HepG2 (cell line): ENCODE measurements around the gene ACSM2B. TPM values are rescaled to one million over a fixed set of nuclear protein-coding genes. Genes with fewer than 3 reads are reported as not detected.

Experiments
- ATAC-seq: fragments of 200-7000 bp; cut with Tn5 transposase; 3 replicates; pipeline ENCODE4 v1.9.1; 2020; ENCODE audit warnings: mild to moderate bottlenecking, moderate library complexity
- BruUV-seq: library from RNA; stranded (reverse); fragments of 400-500 nt; replicated peaks from 2 replicates; lab custom pipeline; 2021; lab: Mats Ljungman, UMichigan
- CTCF ChIA-PET: fragments of 300-600 bp; formaldehyde crosslinking; extraction: SDS; loops from one replicate; lab custom pipeline; 2021; ENCODE audit warnings: low total read pairs, inconsistent platforms, low intra/inter-chr PET ratio; lab: Yijun Ruan, JAX
- POLR2A ChIA-PET: fragments of 350-600 bp; sonication (Branson Sonifier 250); formaldehyde crosslinking; loops from one replicate; lab custom pipeline; 2020; ENCODE audit warnings: antibody characterized with exemption, inconsistent platforms; lab: Yijun Ruan, JAX
- DNase-seq: peaks from one replicate; pipeline ENCODE4 v3.0.0-alpha.2; 2015; ENCODE audit warnings: low spot score
- FAIRE-seq: peaks from 3 replicates; lab custom pipeline; 2011; peaks lifted over from hg19 to GRCh38; lab: Jason Lieb, UNC
- H2AFZ ChIP-seq: one replicate; pipeline ENCODE4 v1.6.1; 2011; ENCODE audit warnings: low read length, inconsistent platforms
- H3K27ac ChIP-seq: fragments of 300-600 bp; 3 replicates; pipeline ENCODE4 v1.8.0; 2011; ENCODE audit warnings: mixed run types, mild to moderate bottlenecking, mixed read lengths, low read length, inconsistent platforms; ENCODE audit not compliant: insufficient read depth; ENCODE audit errors: extremely low read length
- H3K27me3 ChIP-seq, 2 experiments: fragments of 200-600 bp in 1 of 2; 2 replicates in 1 of 2; 3 replicates in 1 of 2; pipeline versions ENCODE4 v1.6.0 to v1.8.0; 2011; ENCODE audit warnings: low read length in 2 of 2, mild to moderate bottlenecking in 2 of 2, moderate library complexity in 2 of 2, inconsistent platforms in 1 of 2; ENCODE audit not compliant: insufficient read depth in 2 of 2, control insufficient read depth in 1 of 2
- H3K36me3 ChIP-seq, 2 experiments: fragments of 200-600 bp in 1 of 2; replicated peaks in 1 of 2; 2 replicates in 1 of 2; 3 replicates in 1 of 2; pipeline versions ENCODE4 v1.5.1 to v1.8.0; 2011; ENCODE audit warnings: low read length in 2 of 2, inconsistent platforms in 1 of 2; ENCODE audit not compliant: insufficient read depth in 2 of 2, control insufficient read depth in 1 of 2
- H3K4me1 ChIP-seq: 2 replicates; pipeline ENCODE4 v1.5.1; 2012; ENCODE audit warnings: low read length, inconsistent platforms; ENCODE audit not compliant: insufficient read depth
- H3K4me2 ChIP-seq: 2 replicates; pipeline ENCODE4 v1.6.0; 2011; ENCODE audit warnings: low read depth, low read length, inconsistent platforms
- H3K4me3 ChIP-seq, 3 experiments: fragments of 200-600 bp in 1 of 3; sonication (generic), shearing (Covaris generic) in 1 of 3; replicated peaks in 1 of 3; 2 replicates each; pipeline ENCODE4 v1.5.1; 2011 to 2016; ENCODE audit warnings: low read length in 3 of 3, inconsistent platforms in 2 of 3, low read depth in 2 of 3, mild to moderate bottlenecking in 2 of 3, control low read depth in 1 of 3, mixed read lengths in 1 of 3; ENCODE audit not compliant: insufficient read depth in 1 of 3
- H3K79me2 ChIP-seq: one replicate; pipeline ENCODE4 v1.6.1; 2011; ENCODE audit warnings: low read length, inconsistent platforms; ENCODE audit not compliant: insufficient read depth
- H3K9ac ChIP-seq: 2 replicates; pipeline ENCODE4 v1.6.0; 2011; ENCODE audit warnings: mild to moderate bottlenecking, low read depth, low read length, inconsistent platforms; ENCODE audit not compliant: insufficient read depth
- H3K9me3 ChIP-seq: 2 replicates; pipeline ENCODE4 v1.5.1; 2012; ENCODE audit warnings: mild to moderate bottlenecking, low read length
- H4K20me1 ChIP-seq: 2 replicates; pipeline ENCODE4 v1.6.0; 2011; ENCODE audit warnings: inconsistent platforms, mild to moderate bottlenecking, low read length, moderate library complexity; ENCODE audit not compliant: insufficient read depth
- ETV6 ChIP-seq: sonication (generic); formaldehyde crosslinking; conservative IDR thresholded peaks from 2 replicates; pipeline ENCODE4 v1.4.0; 2020; ENCODE audit warnings: missing genetic modification reagents
- KLF9 ChIP-seq: IDR thresholded peaks from 2 replicates; pipeline ENCODE4 v1.6.1; 2016; ENCODE audit warnings: low read depth
- MAFF ChIP-seq: IDR thresholded peaks from 2 replicates; pipeline ENCODE4 v1.6.1; 2011; ENCODE audit warnings: low read depth, low read length, improper control_type of control experiment
- MAFK ChIP-seq, 2 experiments: IDR thresholded peaks in 1 of 2; conservative IDR thresholded peaks in 1 of 2; 2 replicates each; pipeline ENCODE4 v1.6.1; 2011; ENCODE audit warnings: improper control_type of control experiment in 2 of 2, low read length in 2 of 2
- SIX4 ChIP-seq: sonication (generic); formaldehyde crosslinking; IDR thresholded peaks from 2 replicates; pipeline ENCODE4 v1.4.0; 2020; ENCODE audit warnings: missing genetic modification reagents
- ZNF20 ChIP-seq: sonication (generic); formaldehyde crosslinking; IDR thresholded peaks from 2 replicates; pipeline ENCODE4 v1.4.0; 2020; ENCODE audit warnings: mild to moderate bottlenecking, moderate library complexity, missing genetic modification reagents
- ZNF235 ChIP-seq: sonication (generic); formaldehyde crosslinking; IDR thresholded peaks from 2 replicates; pipeline ENCODE4 v1.8.1; 2023; ENCODE audit warnings: mild to moderate bottlenecking, missing genetic modification reagents, borderline replicate concordance
- ZNF530 ChIP-seq: sonication (generic); formaldehyde crosslinking; IDR thresholded peaks from 2 replicates; pipeline ENCODE4 v1.5.0; 2020; ENCODE audit warnings: low read depth, mild to moderate bottlenecking, missing genetic modification reagents
- WGBS: methylation state at CpG from one replicate; pipeline ENCODE4 v1.1.6; 2017; ENCODE audit warnings: low lambda C conversion rate; 5-methylcytosine and 5-hydroxymethylcytosine counted together
- in situ Hi-C: cut with HindIII; loops from 2 replicates; pipeline ENCODE4 v1.10.0; 2017; ENCODE audit warnings: low pct_unique_long_range_greater_than_20kb; ENCODE audit not compliant: extremely low pct_ligation_motif_present
- intact Hi-C: fragments of 100-400 bp; cut with micrococcal nuclease; formaldehyde crosslinking; loops from one replicate; pipeline ENCODE4 v1.10.0; 2022; ENCODE audit not compliant: unreplicated experiment
- polyA plus RNA-seq, 8 experiments: library from polyadenylated mRNA; depleted of rRNA in 3 of 8; stranded (reverse) in 7 of 8; unstranded in 1 of 8; fragments of >200 nt; fragmentation: Illumina TruSeq in 4 of 8; extraction: Trizol in 4 of 8; gene quantifications; 2 replicates each; pipeline versions ENCODE4 v1.2.1 to v1.2.3, GENCODE V29; 2011 to 2016; ENCODE audit warnings: low read depth in 4 of 8, missing spikeins in 1 of 8, mixed read lengths in 1 of 8; ENCODE audit not compliant: insufficient read depth in 1 of 8
- total RNA-seq, 5 experiments: library from RNA; depleted of rRNA; stranded (reverse); fragments of >200 nt; fragmentation: Illumina TruSeq; extraction: Trizol; gene quantifications; 2 replicates each; pipeline ENCODE4 v1.2.3, GENCODE V29; 2016; ENCODE audit warnings: low read depth in 1 of 5
- TF ChIP-seq, protein P1 (sequence below): sonication (generic); formaldehyde crosslinking; IDR thresholded peaks from 2 replicates; pipeline ENCODE4; 2020; ENCODE audit warnings: missing genetic modification reagents, mild to moderate bottlenecking, borderline replicate concordance
- TF ChIP-seq, protein P2 (sequence below): sonication (generic); formaldehyde crosslinking; IDR thresholded peaks from 2 replicates; pipeline ENCODE4 v1.4.0; 2020; ENCODE audit warnings: mild to moderate bottlenecking, low read depth, missing genetic modification reagents

The ACSM2B gene
- total and polyA plus RNA-seq, 2 of the 13 experiments (the other 11 are each of a cell fraction or from before 2014, with no cell fraction given): 22.9 to 34.0 TPM

DNA sequence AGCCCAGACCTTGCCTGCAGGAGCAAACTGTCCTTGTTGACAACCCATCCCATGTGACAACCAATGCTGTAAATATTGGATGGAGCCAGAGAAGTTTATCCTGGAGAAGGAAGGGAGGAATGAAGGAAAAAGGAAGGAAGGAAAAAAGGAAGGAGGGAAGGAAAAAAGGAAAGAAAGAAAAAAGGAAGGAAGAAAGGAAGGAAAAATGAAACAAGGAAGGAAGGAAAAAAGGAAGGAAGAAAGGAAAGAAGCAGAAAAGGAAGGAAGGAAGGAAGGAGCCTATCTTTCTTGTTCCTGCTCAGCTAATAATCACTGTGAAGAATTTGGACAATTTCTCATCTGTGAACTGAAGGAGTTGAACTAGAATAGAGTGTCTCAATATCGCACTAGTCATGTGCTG is 56.1 kb downstream of the ACSM2B start (continued):
- TF ChIP-seq, protein P1, sequence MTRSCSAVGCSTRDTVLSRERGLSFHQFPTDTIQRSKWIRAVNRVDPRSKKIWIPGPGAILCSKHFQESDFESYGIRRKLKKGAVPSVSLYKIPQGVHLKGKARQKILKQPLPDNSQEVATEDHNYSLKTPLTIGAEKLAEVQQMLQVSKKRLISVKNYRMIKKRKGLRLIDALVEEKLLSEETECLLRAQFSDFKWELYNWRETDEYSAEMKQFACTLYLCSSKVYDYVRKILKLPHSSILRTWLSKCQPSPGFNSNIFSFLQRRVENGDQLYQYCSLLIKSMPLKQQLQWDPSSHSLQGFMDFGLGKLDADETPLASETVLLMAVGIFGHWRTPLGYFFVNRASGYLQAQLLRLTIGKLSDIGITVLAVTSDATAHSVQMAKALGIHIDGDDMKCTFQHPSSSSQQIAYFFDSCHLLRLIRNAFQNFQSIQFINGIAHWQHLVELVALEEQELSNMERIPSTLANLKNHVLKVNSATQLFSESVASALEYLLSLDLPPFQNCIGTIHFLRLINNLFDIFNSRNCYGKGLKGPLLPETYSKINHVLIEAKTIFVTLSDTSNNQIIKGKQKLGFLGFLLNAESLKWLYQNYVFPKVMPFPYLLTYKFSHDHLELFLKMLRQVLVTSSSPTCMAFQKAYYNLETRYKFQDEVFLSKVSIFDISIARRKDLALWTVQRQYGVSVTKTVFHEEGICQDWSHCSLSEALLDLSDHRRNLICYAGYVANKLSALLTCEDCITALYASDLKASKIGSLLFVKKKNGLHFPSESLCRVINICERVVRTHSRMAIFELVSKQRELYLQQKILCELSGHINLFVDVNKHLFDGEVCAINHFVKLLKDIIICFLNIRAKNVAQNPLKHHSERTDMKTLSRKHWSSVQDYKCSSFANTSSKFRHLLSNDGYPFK (CRISPR knock-in tag): no peak
- TF ChIP-seq KLF9 (CRISPR knock-in tag): no peak
- TF ChIP-seq SIX4 (CRISPR knock-in tag): no peak

DNA sequence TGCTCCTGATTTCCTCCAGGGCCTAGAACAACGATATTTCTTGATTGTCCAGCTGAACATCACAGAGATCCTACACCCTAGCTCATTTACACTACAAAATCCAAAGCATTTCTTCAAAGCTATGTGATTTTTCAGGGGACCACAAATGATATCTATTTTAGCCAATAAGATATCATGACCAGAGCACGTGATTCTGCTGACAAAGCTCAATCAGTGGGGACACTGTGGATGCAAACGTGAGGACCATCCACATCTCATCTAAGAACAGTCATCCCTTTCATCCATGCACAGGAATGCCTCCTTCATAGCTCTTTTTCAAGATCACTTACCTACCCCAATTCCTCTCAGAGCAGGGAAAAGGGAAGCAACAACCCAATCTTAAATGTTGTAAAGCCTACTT is 56.9 kb downstream of the ACSM2B start:
- H3K9me3 ChIP-seq: no peaks in the 10 kb centered on the region
- ATAC-seq: no peak
- in situ Hi-C loops: no loop called here

More for the DNA sequence above, 56.9 kb downstream of the ACSM2B start:
- DNase-seq: no peak
- FAIRE-seq: no peak
- H2AFZ ChIP-seq: no peak overlapping the region
- no TSS peak for BruUV-seq
- H3K79me2 ChIP-seq: no peaks in the 10 kb centered on the region
- no peak overlapping the region for H3K4me3 ChIP-seq
- H3K36me3 ChIP-seq: no peaks in the 10 kb centered on the region
- ChIA-PET CTCF (no interaction called here), POLR2A (no interaction called here)
- H3K4me2 ChIP-seq: no peak overlapping the region
- peaks cover 16% of the 10 kb centered on the region for H3K4me1 ChIP-seq
- no peaks in the 10 kb centered on the region for H3K27me3 ChIP-seq
- no peak overlapping the region for H3K9ac ChIP-seq
- 16% methylated on average over 3 of the region's 3 CpGs for WGBS
- TF ChIP-seq MAFF: peak; percentile 82
- TF ChIP-seq ZNF235 (CRISPR knock-in tag): no peak
- no peak for TF ChIP-seq ZNF530 (CRISPR knock-in tag)
- no peak for TF ChIP-seq ZNF20 (CRISPR knock-in tag)
- TF ChIP-seq, protein P2, sequence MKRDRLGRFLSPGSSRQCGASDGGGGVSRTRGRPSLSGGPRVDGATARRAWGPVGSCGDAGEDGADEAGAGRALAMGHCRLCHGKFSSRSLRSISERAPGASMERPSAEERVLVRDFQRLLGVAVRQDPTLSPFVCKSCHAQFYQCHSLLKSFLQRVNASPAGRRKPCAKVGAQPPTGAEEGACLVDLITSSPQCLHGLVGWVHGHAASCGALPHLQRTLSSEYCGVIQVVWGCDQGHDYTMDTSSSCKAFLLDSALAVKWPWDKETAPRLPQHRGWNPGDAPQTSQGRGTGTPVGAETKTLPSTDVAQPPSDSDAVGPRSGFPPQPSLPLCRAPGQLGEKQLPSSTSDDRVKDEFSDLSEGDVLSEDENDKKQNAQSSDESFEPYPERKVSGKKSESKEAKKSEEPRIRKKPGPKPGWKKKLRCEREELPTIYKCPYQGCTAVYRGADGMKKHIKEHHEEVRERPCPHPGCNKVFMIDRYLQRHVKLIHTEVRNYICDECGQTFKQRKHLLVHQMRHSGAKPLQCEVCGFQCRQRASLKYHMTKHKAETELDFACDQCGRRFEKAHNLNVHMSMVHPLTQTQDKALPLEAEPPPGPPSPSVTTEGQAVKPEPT (CRISPR knock-in tag): no peak
- TF ChIP-seq ETV6 (CRISPR knock-in tag): no peak
- TF ChIP-seq MAFK (conservative IDR thresholded peaks at IDR 0.05 in 1 of 2, IDR thresholded peaks at IDR 0.05 in 1 of 2; ENCODE audit: low read length in 2 of 2): peak; percentile 86 to 89
- intact Hi-C loops: no loop called here
- H4K20me1 ChIP-seq: no peaks in the 10 kb centered on the region
- H3K27ac ChIP-seq: no peak overlapping the region
